HT-29 (cell line): ENCODE data around the gene GFRA1. TPM values are rescaled to one million over a fixed set of nuclear protein-coding genes. Genes with fewer than 3 reads are reported as not detected.

Source experiments
- DNase-seq: peaks from one replicate; pipeline ENCODE4 v3.0.0-alpha.2; 2015; ENCODE audit warnings: low spot score
- total RNA-seq: library from RNA; depleted of rRNA; stranded (reverse); fragments of >200 nt; shearing (Covaris generic); gene quantifications from 2 replicates; pipeline ENCODE4 v1.2.3, GENCODE V29; 2014

The GFRA1 gene
- total RNA-seq, 1 experiment from 2014 or later, result not detected

DNA sequence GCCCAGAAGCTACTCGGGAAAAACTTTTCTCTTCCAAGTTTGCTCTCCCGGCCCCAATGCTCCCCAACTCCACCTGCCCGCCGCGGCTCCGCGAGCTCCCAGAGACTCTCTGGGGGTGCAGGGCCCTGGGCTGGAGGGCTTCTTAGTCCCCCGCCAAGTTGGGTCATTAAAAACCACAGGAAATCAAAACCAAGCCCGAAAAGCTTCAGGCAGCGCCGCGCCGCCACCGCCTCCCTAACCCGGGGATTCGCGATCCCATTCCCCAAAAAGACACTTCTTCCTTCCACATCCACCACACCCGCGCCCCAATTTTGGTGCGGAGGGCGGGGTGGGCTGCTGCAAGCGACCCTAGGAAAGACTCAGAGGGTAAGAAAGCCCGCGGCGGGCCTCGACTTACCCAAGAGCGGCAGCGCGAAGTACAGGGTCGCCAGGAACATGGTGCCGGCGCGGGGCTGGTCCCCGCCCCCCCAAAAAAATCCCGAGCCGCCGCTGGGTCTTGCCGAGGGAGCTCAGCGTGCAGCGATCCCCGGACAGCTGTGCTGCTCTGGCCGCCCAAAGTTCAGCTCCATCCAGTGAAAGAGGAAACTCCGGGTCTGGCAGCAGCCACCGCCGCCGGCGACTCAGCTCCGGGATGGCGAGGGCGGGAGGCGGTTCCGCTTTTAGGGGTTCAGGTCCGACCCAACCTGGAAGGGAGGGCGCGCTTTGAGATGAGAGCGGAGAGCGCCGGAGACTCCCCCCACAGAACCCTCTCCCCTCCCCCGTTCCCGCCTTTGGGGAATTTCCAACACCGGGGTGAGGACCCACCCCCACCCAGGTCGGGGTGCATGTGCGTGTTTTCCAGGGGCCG is 1.2 kb downstream of the GFRA1 start:
- DNase-seq, result no peak

DNA sequence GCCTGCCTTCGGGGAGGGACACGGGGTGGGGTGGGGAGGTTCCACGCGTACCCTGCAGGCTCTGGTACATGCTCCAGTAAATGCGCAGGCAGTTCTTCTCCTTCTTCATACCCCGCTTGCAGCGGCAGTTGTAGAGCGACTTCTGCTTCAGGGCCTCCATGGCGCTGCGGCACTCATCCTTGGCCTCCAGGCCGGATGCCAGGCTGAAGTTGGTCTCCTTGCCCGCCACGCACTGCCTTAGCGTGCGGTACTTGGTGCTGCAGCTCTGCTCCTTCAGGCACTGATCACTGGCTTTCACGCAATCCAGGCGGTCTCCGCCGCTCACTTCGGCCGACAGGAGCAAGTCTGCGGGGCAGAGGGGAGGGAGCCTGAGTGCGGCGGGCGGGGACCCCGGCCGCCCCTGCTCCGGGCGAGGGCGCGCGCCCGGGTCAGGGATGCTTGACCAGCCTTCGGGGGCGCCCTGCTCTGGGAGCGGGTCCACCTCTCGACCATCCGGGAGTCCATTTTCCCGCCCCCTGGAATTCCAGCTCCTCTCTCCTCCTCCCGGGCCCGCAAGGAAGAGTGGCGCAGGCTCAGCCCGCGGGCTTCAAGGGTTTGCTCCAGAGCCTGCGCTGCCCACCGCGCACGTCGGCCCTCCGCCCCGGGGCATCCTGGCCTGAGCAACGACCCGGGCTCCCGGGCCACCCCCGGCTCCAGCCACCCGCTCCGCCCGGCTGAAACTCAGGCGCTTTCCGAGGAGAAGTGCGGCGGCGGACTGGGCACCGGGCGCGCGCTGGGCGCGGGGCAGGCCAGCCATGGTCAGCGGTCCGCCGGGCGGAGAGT is 2.0 kb downstream of the GFRA1 start:
- no peak for DNase-seq

DNA sequence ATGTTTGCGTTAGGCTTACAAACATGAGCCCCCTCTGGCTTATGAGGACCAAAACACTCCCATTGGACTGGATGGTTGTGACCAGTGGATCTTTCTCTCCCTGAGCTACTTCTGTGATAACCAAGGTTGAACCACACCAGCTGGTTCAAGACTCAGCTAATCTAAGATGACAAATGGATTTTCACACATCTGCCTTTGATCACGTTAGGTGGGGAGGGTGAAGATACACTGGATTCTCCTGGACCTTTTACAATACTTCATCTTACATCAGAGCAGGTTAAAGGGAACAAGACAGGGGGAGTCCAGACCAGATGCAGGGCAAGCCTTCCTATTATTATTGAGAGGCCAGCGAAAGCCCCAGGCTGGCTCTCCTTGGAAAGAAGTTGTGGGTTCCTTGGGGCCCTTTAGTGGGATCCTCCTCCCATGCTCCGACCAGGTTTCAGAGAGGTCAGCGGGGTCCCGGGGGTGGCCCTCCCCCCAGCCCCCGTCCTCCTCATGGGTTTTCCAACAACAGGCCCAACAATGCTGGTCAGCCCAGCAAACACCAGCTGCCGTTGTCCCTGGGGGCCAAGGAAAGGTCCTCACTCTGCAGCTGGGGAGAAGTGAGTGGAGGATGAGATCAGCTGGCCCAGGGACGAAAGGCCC is 2.8 kb downstream of the GFRA1 start:
- DNase-seq, result no peak

DNA sequence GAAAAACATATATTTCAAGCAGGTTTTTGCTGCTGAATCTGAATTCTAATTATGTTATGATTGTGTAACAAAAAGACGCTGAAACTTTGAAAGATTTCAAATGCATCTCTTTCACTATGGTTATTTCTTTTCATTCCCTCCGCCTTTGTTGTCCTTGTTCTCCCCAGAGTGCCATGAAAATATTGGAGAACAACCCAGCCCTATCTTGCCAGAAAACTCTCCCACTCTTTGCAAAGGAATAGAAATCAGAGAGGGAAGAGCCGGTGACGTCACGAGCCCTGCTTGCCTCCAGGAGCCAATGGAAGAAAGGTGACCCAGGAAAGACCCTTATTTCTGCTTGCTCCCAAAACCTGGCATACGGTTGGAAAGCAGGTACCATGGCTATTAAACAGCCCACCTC is 3.4 kb downstream of the GFRA1 start:
- no peak for DNase-seq

DNA sequence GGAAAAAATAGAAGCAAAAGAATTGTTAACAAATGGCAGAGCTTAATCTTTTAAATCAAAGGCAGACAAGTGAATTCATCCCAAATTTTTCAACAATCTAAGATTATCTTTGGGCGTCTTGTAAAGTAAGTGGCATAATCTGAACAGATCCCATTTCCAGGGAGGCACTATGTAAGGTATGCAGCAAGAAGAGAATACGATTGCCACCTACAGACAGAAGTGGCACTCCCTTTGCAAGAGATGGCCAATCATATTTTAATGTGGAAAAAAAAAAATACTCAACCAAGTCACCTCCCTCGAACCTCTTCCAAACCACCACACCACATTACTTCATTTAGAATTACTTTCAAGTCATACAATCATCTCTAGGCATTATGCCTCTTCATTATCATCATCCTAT is 4.0 kb downstream of the GFRA1 start:
- no peak for DNase-seq

DNA sequence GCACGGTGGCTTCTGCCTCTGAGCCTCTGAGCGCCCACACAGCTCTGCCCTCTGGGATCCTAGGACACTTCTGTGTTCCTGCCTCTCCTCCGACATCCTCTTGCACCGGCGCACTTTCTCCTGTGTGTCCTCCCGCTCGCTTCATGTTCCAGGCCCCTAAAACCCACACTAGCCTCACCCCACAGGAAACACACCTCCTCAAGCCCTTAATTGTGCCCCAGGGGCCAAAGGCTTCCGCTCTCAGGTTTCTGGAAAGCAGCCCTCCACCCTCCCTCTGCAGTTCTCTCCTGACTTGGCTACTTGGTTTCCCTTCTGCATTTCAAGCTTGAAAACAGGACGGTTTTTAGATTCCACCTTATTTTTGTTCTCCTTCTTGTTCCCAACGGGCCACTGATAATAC is 7.3 kb downstream of the GFRA1 start:
- DNase-seq, result no peak

DNA sequence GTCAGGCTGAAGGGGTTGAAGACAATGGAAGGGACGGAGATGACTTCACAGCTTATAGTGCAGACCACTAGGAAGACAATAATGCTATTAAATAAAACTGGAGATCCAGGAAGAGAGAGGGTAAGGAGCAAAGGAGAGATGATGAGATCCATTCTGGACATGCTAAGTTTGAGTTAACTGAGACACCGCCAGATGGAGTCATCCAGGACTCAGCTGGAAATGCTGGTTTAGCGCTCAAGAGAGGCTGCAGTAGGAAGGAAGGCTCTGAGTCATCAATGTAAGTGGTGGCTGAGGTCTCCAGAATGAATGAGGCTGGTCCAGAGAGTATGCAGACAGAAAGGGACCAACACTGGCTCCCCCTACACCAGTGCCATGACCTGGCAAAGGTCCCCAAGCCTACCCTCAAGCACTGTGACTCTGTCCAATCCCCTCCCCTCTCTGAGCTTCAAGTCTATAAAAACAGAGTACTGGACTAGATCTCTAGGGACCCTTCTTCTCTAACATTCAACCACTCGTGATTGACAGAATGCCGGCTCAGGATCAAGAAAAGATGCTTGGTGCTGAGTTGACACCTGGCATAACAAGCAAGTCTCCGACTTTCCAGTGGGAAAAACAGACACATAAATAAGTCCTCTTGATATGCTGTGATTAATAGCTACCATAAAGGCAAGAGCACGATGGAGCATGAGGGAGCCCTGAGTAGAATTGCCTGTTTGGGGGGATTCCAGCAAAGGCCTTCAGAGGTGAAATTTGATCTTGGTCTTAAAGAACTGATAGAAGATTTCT is 8.9 kb downstream of the GFRA1 start:
- no peak for DNase-seq

DNA sequence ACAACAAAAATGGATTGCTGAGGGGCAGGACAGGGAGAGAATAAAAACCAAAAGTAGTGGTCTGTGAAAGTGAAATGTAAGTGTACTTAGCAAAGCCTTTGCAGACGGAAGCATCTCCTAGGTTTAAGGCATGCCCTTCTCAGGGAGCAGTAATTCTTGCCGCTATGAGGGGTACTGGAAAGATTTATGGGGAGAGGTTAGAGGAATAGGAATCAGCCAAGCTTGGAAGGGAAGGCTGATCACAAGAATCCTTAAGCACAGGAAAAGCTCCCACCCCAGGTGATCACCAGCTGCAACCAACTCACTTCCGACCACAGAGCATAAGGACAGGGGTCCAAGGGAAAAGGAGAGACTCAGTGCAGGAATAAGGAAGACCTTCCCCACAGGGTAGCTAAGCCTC is 10.3 kb downstream of the GFRA1 start:
- no peak for DNase-seq

DNA sequence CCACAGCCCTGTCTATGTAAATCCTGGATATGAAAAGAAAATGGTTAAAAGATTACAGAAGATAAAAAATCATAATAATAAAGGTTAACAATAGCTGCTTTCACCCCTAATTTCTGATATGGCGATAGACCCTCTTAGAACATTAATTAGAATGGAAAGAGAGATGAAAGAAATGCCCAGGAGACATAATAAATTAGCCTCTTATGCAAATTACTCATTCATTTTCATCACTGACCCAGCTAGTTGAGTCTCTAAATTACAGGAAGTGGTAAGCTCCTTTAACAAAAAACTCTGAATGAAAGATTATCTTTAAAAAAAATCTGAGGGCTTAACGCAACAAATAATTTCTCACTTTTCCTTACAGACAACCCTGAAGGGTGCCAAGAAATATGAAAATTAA is 12.4 kb downstream of the GFRA1 start:
- no peak for DNase-seq

DNA sequence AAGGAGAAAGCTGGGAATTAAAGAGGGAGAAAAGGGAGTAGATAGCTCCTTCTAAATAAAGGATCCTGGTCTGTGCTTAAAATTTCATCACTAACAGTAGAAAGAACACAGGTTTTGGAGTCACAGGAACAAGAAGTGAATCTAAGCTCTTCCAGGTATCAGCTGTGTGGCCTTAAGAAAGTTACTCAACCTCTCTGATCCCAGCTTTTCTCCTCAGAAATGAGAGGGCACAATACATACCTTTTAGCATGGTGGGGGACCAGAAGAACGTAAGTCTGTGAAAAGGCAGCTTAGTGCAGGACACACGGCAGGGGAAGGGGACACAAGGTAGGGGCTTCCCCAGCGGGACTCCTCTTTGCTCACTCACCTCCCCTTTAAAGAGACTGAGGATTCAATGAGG is 13.4 kb downstream of the GFRA1 start:
- no peak for DNase-seq

DNA sequence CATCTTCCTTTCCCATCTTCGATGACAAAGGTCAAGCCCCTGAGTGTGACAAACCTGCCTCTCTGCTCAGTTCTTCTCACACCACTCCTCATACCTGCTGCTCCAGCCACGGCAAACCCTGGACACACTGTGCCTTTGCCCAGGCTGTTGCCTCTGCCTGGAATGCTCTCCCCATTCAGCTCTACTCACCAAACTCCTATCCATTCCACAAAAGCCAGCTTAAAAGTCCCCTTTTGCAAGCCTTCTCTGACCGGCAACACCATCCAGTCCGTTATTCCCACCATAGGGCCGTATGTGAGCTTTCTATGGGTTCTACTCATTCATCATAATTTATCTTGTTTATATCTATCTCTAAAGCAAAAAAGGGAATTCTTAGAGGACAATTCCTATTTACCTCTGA is 15.2 kb downstream of the GFRA1 start:
- no peak for DNase-seq

DNA sequence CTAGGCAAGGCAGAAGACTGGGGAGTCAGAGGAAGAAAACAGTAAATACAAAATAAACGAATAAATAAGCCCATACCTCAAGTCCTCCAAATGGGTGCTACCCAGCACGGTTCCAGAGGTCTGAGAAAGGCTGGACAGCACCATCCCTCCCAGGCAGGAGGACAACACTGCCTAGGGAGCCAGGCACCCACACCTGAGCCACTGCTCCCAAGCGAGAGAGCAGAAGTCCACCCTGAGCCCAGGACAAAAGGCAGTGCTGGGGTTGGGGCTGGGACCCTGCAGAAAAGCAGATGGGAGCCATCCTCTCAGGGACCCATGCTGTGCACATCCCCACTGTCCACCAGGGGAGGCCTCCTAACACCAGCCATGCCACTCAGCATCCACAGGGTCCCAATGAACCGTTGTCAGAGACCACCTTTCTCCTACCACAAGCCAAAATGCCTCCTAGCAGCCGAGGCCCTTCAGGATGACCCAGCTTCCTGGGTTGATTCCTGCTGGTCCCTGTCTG is 16.2 kb downstream of the GFRA1 start:
- no peak for DNase-seq

DNA sequence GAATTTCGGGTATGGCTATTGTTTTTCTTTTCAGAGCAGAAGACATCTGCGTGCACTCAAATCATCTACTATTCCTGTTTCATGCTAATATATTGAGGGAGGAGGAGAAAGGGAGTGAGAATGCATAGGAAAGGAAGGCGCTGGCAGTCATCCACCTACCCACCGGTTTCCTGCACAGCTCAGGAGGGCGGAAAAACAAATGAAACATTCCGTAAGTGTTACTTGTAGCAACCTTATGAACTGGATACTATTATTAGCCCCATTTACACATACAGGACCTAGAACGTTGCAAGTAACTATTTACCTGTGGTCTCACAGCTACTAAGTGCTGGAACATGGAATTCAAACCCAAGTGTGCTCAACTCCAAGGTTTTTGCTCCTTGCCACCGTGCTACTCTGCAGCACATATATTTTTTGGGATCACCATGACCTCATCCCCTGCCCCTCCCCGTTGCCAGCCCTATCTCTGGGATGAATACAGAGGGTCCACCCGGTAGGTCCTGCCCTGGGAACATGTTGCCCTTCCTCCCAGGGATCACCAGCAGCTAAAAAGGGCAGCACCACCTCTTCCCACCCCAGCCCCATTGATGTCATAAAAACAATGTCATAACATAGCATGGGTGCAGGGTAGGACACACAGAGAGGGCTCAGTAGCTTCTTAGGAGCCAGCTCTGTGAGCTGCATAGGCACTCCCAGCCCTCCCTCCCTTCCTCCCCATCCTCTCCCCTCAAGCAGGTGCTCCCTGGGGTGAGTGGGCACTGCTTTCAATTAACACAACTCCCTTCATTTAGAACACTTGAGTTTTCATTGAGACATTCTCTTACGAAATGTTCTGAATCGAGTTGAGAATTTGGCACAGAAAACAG is 16.9 kb downstream of the GFRA1 start:
- no peak for DNase-seq

DNA sequence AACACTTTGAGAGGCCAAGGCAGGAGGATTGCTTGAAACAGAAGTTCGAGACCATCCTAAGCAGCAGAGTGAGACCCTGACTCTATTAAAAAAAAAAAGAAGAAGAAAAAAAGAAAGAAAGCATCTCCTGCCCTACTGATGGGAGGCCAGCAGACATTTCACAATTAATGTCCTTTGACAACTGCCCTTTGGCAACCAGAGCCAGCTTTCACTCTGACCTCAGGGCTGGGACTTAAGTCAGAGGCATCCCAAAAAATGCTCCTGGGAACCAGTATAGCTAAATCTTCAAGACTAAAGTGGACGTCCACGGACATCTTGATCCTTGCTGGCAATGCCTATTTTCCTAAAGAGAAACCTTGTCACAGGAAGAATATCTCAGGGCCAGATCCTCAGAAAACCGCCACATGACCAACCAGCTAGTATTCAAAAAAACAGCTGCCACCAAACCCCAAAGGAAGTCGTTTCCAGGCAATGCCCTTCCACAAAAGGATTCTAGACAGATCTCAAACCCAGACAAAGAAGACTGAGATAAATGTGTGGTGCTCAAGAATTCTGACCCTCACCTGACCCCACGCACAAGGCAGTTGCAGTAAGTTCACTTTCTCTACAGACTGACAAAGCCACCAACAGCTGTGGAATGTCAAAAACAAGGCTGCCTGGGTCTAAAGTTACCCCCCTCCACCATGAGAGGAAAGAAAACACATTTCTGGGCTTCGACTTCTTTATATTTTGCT is 18.4 kb downstream of the GFRA1 start:
- no peak for DNase-seq

DNA sequence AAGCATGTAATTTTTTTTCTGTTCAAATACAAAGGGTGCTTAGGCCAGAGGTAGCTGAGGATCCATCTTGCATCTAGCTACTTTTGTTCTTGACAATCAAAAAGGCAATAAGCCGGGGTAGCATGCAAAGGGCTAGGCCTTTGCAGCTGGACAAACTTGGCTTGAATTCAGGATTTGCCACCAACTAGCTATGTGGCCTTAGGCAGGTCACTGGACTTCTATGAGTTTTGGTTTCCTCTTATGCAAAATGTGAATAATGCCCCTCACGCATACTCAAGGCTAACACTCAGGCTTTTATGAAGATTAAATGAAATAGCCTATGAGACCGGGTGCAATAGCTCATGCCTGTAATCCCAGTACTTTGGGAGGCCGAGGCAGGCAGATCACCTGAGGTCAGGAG is 19.3 kb downstream of the GFRA1 start:
- DNase-seq, result no peak

DNA sequence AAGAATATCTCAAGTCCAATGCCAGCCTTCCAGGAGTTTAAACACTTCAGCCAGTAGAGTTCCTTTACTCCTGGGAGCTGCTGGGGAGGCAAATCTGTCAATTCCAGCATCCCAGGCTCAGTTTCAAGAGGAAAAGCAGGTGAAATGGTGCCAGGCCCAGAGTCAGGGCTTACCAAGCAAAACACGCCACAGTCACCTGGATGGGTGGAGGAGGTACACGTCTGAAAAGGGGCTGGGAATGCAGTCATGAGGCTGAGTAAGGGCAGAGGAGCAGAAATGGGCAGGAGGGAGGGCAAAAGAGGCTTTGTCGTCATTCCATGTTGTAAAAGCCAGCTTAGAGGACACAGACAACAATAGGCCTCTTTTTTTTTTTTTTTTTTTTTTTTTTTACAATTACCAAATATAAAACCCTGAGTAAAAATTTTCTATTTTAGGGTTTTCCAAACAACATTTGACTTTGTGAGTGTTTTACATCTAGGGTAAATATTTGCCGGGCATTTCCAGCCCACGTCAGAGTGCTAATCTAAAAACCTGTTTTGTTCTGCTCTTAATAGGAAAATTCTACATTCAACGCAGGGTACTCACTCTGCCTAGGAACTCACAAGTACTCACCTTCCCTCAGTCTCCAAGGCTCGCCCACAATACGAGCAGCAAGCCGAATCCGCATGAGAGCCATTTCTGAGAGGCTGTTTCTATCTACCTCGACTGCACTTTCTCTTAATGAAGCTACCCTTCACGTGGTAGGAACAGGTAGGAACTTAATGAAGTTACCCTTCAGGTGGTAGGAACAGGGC is 21.2 kb downstream of the GFRA1 start:
- DNase-seq, result no peak

DNA sequence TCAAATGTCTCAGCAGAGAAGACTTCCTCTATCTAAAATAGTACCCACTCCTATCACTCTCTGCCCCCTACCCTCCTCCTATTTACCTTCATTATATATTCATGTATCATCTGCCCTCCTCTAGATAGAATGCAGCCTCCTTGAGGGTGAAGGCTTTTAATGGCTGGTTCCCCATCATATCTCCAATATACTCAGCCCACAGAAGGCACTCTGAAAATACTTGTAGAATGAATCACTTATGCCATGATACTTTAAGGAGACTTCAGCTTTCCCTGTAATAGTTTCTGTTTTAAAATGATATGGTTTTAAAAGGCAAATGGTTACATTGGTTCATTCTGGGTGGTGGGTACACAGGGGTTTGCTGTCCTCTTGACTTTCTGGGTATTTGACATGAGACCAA is 25.3 kb downstream of the GFRA1 start:
- DNase-seq, result no peak

DNA sequence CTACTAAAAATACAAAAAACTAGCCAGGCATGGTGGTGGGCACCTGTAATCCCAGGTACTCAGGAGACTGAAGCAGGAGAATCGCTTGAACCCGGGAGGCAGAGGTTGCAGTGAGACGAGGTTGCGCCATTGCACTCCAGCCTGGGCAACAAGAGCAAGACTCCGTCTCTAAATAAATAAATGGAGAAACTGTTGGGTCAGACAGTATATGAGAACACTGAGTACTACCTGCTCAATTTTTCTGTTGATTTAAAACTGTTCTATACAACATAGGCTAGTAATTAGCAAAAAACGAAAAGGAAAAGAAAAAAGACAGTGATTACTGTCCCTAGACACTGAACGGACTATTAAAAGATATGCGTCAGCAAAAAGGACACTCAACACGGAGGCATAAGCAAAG is 26.7 kb downstream of the GFRA1 start:
- no peak for DNase-seq

DNA sequence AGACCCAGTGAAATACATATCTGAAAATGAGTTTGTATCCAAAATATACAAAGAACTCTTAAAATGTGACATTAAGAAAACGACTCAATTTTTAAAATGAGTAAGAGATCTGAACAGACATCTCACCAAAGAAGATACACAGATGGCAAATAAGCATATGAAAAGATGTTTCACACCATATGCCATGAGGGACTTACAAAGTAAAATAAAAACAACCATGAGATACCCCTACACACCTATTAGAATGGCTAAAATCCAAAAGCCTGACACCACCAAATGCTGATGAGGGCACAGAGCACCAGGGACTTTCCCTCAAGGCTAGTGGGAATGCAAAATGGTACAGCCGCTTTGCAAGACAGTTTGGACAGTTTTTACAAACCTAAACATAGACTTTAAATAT is 27.9 kb downstream of the GFRA1 start:
- DNase-seq, result no peak
